Pericardium fibroblast (primary cell): ENCODE results near the gene ZDHHC6. TPM values are rescaled to one million over a fixed set of nuclear protein-coding genes. Genes with fewer than 3 reads are reported as not detected.

Experiments used
- total RNA-seq: library from RNA; depleted of rRNA; stranded (reverse); fragments of >200 nt; gene quantifications from 2 replicates; pipeline ENCODE4 v1.2.3, GENCODE V29; 2015

Gene ZDHHC6
- total RNA-seq: 11.1 and 15.2 TPM in 2 replicates

GRCh38 chr10:112446855-112447619, at the start of gene ZDHHC6, which contains the start of gene VTI1A:
ZDHHC6 (minus strand) TSS chr10:112446914; CDS start chr10:112445436, 1,478 bp downstream.
VTI1A (plus strand) TSS chr10:112447215; CDS start chr10:112447374, 159 bp downstream.

Other genes with a start within 250 kb of the ZDHHC6 start
- gene TECTB, start 163.5 kb downstream of the ZDHHC6 start, total RNA-seq: not detected in 2 replicates
- 4.3 and 6.5 TPM in 2 replicates for gene ACSL5, start 72.8 kb downstream of the ZDHHC6 start, total RNA-seq
- 12.0 and 29.2 TPM in 2 replicates for gene VTI1A, start 301 bp upstream of the ZDHHC6 start, total RNA-seq